Hypothalamus (tissue), 51 donors: ENCODE measurements around the gene CXXC5.
"Not testable (repeated sequence)": the region's sequence is repeated elsewhere in the genome, so short reads cannot be mapped to it uniquely, and the experiment has no call there.

Source experiments
- DNase-seq, 51 donors: peaks; one replicate each; lab custom pipeline; 2025; lab: John Stamatoyannopoulos, UW

CXXC5 gene

GRCh38 chr5:139707445-139708003, 59.4 kb downstream of the CXXC5 start:
- no peak for DNase-seq

DNA sequence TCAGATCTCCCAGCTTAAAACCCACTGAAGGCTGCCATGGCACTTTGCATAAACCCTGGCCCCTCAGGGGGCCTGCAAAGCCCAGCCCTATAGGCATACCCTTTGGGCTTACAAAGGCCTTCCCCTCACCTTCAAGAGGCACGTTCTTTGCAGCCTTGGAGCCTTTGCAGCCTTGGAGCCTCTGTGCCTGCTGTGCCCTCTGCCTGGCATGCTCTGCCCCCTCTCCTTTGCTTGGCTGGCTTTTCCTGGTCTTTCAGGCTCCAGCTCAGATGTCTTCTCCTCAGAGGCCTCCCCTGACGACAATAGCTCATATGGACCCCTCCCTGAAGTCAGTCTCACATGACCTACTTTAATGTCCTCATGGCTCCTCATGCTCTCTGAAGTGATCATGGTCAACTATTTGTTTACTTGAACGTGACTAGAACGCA, 60.3 kb downstream of the CXXC5 start:
- no peak for DNase-seq

DNA sequence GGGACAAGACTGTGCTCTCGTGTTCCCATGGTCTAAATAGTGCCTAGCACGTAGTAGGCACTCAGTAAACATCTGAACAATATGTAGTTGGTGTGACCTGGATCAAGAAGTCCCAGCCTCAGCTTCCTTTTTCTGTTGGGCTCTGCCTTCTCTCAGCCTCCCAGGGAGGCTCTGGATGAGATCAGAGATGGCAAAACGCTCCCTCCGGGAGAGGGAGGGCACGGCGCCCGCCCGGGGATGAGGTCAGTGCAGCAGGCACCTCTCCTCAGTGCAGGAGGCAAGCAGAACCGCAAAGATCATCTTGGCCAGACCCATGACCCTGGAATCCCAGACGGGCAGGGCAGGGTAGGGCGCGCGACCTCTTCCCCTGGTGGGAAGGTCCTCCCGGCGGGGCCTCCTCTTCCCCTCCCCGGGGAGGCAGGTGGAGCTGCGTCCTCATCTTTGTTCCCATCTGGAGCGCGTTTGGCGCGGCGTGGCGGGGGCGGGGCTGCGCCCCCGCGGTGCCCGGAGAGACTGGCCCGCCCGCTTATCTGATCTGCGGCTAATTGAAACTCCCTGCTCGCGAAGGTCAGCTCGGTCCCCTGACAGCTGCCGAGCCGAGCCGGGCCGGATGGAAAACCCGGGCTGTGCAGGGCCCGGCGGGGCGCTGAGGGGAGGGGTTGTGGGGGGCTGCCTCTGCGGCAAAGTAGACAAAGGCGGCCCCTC, 60.9 kb downstream of the CXXC5 start:
- DNase-seq = peak in 27 of 51 donors; percentile 26 to 81 (median 51)

- DNase-seq = peak in 4 of 51 donors; percentile 13 to 60 (median 50)
Measured at GRCh38 chr5:139709582-139710318, 61.6 kb downstream of the CXXC5 start.

DNA sequence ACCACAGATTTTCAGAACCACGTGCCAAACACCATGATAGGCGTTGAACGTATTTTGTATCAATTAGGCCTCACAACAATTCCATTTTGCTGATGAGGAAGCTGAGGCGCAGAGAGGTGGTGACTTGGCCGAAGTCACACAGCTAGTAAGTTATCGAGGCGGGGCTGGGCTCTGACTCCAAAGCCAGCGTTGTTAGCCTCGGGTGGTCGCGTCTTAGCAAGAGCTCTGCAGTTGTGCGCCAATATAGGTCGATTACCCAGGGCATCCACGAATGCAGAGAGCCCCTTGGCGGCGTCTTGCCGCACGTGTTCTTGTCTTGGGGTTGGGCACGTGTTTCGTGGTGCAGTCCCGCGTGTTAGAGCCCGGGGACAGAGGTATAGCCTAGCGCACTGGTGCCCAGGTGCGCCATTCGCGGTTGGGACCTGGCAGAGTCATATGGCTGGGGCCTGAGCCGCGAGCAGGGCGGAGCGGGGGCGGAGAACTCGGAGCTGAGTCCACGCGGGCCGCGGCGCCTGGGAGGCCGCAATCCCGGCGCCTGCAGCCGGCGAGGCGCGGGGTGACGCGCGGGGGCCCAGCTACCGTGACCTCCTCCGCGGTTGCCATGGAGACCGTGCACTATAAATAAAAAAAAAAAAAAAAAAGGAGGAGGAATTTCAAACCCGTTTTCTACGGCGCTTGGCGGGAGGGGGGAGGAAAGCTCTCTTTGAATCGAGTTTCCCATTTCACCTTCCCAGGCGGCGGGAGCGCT, 62.3 kb downstream of the CXXC5 start:
- peak in 27 of 51 donors; percentile 20 to 80 (median 46) for DNase-seq

DNA sequence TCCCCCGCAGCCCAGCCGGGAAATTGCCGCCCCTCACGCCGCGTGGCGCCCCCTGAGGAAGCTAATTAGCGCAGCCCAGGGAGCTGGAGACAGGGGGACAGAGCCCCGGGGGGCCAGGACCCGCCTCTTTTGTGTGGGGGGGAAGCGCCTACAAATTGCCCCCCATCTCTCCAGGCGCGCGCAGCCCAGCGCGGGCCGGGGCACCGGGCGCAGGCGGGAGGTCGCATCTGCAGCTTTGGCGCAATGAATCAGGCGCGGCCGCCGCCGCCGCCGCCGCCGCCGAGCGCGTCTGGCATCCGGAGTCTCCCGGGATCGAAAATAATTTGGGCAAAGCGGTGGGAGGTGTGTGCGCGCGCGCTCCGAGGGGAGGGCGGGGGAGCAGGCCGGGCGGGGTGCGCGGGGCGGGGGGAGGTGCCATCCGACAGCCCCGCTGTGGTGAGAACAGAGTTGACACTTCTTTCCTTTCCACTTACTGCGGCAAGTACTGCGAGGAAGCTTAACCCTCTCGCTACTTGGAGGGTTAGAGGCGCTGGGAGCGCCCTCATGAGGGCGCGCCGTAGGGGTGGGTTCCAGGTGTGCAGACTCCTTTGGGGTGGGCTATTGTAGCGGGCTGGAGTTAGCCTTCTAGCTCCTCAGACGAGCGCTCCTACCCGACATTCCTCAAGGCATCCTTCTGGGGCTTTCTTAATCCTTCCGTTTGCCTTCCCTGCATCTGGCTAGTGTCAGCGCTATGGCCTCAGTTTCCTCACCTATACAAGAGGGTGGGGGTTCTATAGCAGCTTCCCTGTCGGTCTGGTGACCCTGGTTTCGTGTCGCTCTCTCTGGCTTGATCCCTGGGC, 63.1 kb downstream of the CXXC5 start:
- peak in 31 of 51 donors; percentile 20 to 78 (median 53) for DNase-seq

GRCh38 chr5:139711906-139712224, 63.7 kb downstream of the CXXC5 start:
- DNase-seq = peak in 34 of 51 donors; percentile 17 to 78 (median 56)

DNA sequence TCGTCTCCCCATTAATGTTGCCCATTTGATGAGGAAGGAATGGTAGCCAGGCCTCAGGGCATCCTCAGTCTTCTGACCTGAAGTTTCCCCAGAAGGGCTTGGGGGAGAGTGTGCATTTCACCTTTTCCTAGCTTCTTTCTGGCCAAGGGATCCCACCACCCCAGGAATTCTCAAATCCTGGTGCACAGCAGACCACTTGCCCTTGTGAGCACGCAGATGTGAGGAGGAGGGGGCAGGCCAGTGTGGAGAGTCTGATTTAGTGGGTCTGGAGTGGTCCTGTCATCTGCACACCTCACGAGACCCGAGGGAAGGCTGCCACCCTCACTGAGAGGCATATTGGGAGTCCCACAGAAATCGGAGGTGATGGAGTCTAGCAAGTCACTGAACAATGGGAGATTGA, 64.3 kb downstream of the CXXC5 start:
- DNase-seq = no peak

GRCh38 chr5:139713898-139714297, 65.7 kb downstream of the CXXC5 start:
- DNase-seq = not testable (repeated sequence)

- DNase-seq = no peak
Measured at GRCh38 chr5:139717221-139717620, 69.1 kb downstream of the CXXC5 start.

GRCh38 chr5:139718403-139718802, 70.3 kb downstream of the CXXC5 start:
- DNase-seq = not testable (repeated sequence)

GRCh38 chr5:139719970-139720369, 71.8 kb downstream of the CXXC5 start:
- DNase-seq = not testable (repeated sequence)

DNA sequence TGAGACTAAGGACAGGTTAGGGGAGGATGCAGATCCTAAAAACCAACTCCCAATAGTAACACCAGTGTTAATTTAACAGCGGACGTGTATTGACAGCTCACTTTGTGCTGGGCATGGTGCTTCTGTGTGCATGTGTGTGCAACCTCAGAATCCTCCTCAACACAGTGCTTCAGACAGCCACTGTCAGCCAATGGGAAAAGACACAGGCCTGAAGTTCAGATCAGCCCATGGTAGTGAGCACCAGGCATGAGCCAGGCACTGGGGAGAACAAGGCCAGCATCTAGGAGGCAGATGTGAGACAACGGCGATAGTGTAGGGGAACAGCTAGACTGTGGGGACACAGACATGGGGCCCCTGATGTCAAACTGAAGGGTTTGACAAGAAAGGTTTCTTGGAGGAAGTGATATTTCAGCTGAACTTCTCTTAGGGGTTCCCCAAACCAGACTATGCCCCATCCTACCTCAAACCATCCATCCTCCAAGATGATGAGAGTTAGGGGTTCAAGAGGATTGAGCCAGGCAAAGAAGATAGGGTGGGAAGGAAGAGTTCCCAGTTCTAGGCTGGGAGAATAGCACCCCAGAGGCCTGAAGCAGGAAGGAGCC, 75.9 kb downstream of the CXXC5 start:
- DNase-seq = no peak

DNA sequence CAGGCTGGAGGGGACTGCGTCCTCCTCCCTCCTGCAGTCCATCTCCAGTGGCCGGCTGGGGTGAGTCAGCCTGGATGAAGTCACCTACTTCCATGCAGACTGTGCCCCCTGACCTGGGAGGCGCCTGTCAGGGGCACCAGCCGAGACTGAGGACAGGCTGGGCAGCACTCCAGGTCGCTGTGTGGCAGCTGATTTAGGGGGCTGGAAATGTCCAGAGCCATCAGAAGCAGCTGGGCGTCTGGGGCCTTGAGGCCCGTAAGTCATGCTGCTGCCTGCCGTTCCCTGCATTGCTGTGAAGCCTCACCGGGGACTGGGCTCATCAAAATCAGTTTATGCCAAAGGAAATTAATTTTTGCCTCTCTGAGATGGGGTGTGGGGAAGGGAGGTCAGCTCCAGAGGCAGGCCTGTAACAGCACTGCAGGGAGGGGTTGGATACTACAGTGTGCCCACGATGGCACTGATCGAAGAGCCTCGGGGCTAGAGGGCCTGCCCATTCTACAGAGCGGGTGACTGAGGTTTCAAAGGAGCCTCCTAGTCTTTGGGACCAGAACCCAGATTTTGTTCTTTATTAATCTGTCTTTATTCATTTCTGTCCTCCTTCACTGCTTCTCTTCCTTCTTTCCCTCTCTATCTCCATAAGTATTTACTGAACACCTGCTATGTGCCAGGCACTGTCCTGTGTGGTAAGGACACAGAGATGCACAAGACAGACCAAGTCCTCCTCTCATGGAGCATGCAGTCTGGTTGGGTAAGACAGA, 77.1 kb downstream of the CXXC5 start:
- DNase-seq = peak in 27 of 51 donors; percentile 13 to 83 (median 44)

DNA sequence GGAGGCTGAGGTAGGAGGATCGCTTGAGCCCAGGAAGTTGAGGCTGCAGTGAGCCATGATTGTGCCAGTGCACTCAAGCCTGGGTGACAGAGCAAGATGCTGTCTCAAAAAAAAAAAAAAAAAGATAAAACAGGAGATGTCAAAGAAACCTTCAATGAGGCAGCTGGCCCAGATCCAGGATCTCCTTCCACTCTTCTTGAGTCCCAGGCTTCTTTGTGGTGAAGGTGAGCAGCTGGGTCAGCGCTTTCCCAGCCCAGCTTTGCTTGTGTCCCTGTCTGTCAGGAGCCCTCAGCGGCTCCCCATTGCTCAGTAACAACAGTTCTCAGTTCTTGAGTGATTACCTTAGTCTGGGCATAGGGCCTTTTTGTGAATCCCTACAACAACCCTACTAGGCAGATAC, 78.1 kb downstream of the CXXC5 start:
- DNase-seq = no peak

DNA sequence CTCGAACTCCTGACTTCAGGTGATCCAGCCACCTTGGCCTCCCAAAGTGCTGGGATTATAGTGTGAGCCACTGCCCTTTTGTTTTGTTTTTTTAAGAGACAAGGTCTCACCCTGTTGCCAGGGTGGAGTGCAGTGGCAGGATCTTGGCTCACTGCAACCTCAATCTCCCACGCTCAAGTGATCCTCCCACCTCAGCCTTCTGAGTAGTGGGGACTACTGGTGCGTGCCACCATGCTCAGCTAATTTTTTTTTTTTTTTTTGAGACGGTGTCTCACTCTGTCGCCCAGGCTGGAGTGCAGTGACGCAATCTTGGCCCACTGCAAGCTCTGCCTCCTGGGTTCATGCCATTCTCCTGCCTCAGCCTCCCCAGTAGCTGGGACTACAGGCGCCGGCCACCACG, 79.5 kb downstream of the CXXC5 start:
- DNase-seq = not testable (repeated sequence)

DNA sequence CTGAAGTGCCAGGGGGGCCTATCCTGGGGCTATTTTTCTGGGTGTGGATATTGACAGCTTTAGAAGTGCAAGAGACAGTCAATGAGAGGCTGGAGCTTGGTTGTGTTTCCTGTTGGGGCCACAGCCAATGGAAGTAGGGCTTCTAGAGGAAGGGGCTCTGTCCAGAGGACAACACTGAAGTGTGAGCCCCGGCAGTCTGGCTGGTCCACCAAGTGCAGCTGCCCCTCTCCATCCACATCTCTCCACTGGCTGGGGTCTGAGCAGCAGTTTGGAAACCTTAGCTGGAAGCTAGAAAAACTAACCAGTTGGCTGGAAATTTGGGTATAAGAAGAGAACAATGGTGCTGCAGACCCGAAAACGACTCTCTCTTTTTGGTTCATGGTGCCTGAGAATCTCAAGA, 83.1 kb downstream of the CXXC5 start:
- DNase-seq = no peak

GRCh38 chr5:139732019-139732418, 83.9 kb downstream of the CXXC5 start:
- no peak for DNase-seq
